HG02588 (cell line): ENCODE measurements around the gene CTNND2.

Experiments used
- ATAC-seq: cut with Tn5 transposase; IDR thresholded peaks from one replicate; pipeline ENCODE4 v1.9.1; 2021; ENCODE audit warnings: mild to moderate bottlenecking, moderate library complexity; ENCODE audit not compliant: unreplicated experiment

CTNND2 gene

GRCh38 chr5:11397549-11397948 is 506.7 kb downstream of the CTNND2 start:
- ATAC-seq, result no peak

- ATAC-seq, result no peak
Measured at GRCh38 chr5:11396917-11397316, 507.3 kb downstream of the CTNND2 start.

GRCh38 chr5:11394933-11395332 is 509.3 kb downstream of the CTNND2 start:
- ATAC-seq, result no peak

GRCh38 chr5:11390291-11390767 is 513.9 kb downstream of the CTNND2 start:
- ATAC-seq, result no peak

GRCh38 chr5:11387382-11387781 is 516.9 kb downstream of the CTNND2 start:
- ATAC-seq, result no peak

- no peak for ATAC-seq
Measured at GRCh38 chr5:11386398-11386797, 517.8 kb downstream of the CTNND2 start.

GRCh38 chr5:11385901-11386293 is 518.3 kb downstream of the CTNND2 start:
- ATAC-seq, result no peak

GRCh38 chr5:11385251-11385900 is 518.9 kb downstream of the CTNND2 start:
- no peak for ATAC-seq

- ATAC-seq, result no peak
Measured at GRCh38 chr5:11384441-11385250, 519.6 kb downstream of the CTNND2 start.

- ATAC-seq, result no peak
Measured at GRCh38 chr5:11383506-11384095, 520.6 kb downstream of the CTNND2 start.

- ATAC-seq, result no peak
Measured at GRCh38 chr5:11378461-11378860, 525.8 kb downstream of the CTNND2 start.

- no peak for ATAC-seq
Measured at GRCh38 chr5:11377896-11378295, 526.4 kb downstream of the CTNND2 start.

GRCh38 chr5:11372191-11372590 is 532.1 kb downstream of the CTNND2 start:
- ATAC-seq, result no peak

- ATAC-seq, result no peak
Measured at GRCh38 chr5:11371021-11371420, 533.2 kb downstream of the CTNND2 start.

- ATAC-seq, result no peak
Measured at GRCh38 chr5:11364531-11364930, 539.7 kb downstream of the CTNND2 start.

- no peak for ATAC-seq
Measured at GRCh38 chr5:11363631-11364178, 540.5 kb downstream of the CTNND2 start.

GRCh38 chr5:11361768-11362167 is 542.5 kb downstream of the CTNND2 start:
- no peak for ATAC-seq

- ATAC-seq, result no peak
Measured at GRCh38 chr5:11357928-11358327, 546.3 kb downstream of the CTNND2 start.

GRCh38 chr5:11355491-11355890 is 548.8 kb downstream of the CTNND2 start:
- ATAC-seq, result no peak

- no peak for ATAC-seq
Measured at GRCh38 chr5:11346336-11346735, 557.9 kb downstream of the CTNND2 start.

GRCh38 chr5:11335881-11336760 is 568.1 kb downstream of the CTNND2 start:
- ATAC-seq, result no peak
